ENCODE data around the gene CCDC159. TPM values are rescaled to one million over a fixed set of nuclear protein-coding genes. Genes with fewer than 3 reads are reported as not detected.
A peak's percentile ranks its signal among the peaks of the same experiment; 100 is the strongest.

The CCDC159 gene
- polyA plus RNA-seq, 1 of the 3 experiments (the other 2 are of a cell fraction): 25.2 TPM

GRCh38 chr19:11374433-11375142 is 28.3 kb downstream of the CCDC159 start, which contains the start of gene SWSAP1 (continued):
- TF ChIP-seq USF2 (IDR thresholded peaks at IDR 0.05; ENCODE audit: borderline replicate concordance, low read depth, low read length) (no peak), NFIC (IDR thresholded peaks at IDR 0.05; ENCODE audit: borderline replicate concordance) (no peak), SMC3 (IDR thresholded peaks at IDR 0.05; ENCODE audit: low read depth, low read length) (no peak), GATA2 (CRISPR knock-in tag; IDR thresholded peaks at IDR 0.05) (no peak), YY1 (IDR thresholded peaks at IDR 0.05; ENCODE audit: low read depth) (peak; percentile 72), RXRA (IDR thresholded peaks at IDR 0.05; ENCODE audit: borderline replicate concordance, low read depth) (no peak), IRF3 (IDR thresholded peaks at IDR 0.05; ENCODE audit: low read depth, low read length) (peak; percentile 63), FOXM1 (IDR thresholded peaks at IDR 0.05; ENCODE audit: low read depth) (no peak), RAD21 (IDR thresholded peaks at IDR 0.05; ENCODE audit: low read length) (no peak), TEAD4 (IDR thresholded peaks at IDR 0.05; ENCODE audit: borderline replicate concordance, insufficient read depth) (no peak), NRF1 (IDR thresholded peaks at IDR 0.05; ENCODE audit: low read depth, low read length) (peak; percentile 29; the same call in 1 of the 2 replicates), FOXJ3 (CRISPR knock-in tag; IDR thresholded peaks at IDR 0.05) (no peak)

- Histone ChIP-seq H3K36me3 (replicated peaks in 1 of 2; ENCODE audit: control insufficient read depth in 1 of 2, insufficient read depth in 2 of 2, low read length in 1 of 2) (no peaks in the 10 kb centered on the region), H3K79me2 (ENCODE audit: insufficient read depth) (peaks cover 20% of the 10 kb centered on the region), H3K9me3 (no peaks in the 10 kb centered on the region), H3K4me1 (ENCODE audit: control insufficient read depth in 1 of 2, insufficient read depth in 2 of 2, low read depth in 1 of 2, low read length in 1 of 2) (peaks cover 16 to 24% of the 10 kb centered on the region in 2 experiments), H3K9ac (peak overlapping the region; percentile 53), H4K20me1 (ENCODE audit: insufficient read depth) (no peaks in the 10 kb centered on the region), H3K4me3 (ENCODE audit: low read depth in 2 of 2, low read length in 1 of 2) (peak overlapping the region; percentile 58 to 62), H3F3A (replicated peaks; ENCODE audit: insufficient read depth) (peaks cover 33% of the 10 kb centered on the region), H3K9me2 (no peaks in the 10 kb centered on the region), H3K4me2 (peak overlapping the region; percentile 84), H2AFZ (ENCODE audit: low read depth) (peak overlapping the region; percentile 62; the same call in 1 of the 2 replicates), H3K27ac (ENCODE audit: low read depth in 2 of 2, low read length in 1 of 2) (peak overlapping the region; percentile 88 to 90; a peak in 3 of 4 replicates), H3K27me3 (ENCODE audit: insufficient read depth) (no peaks in the 10 kb centered on the region)
- ChIA-PET CTCF (interaction anchor here (0.5 to 5.9 kb wide), 15 partner anchors 8 to 1256 kb away, joined by 3 to 66 read pairs (median 4); partner anchors contain the start of genes EPOR, ODAD3, PRKCSH and RGL3), POLR2A (interaction anchor here (0.6 to 2.3 kb wide), 19 partner anchors 8 to 1321 kb away, joined by 3 to 28 read pairs (median 4); partner anchors contain the start of genes CCDC159, ECSIT, ELAVL3 and EPOR)
- 14% methylated on average over 20 of the region's 27 CpGs for WGBS (ENCODE audit: low lambda C conversion rate)
- peak; percentile 60 for DNase-seq
- 0 out of 2 replicates have a peak, but pooled peaks have one; percentile 6 for TF ChIP-seq SMC3 (IDR thresholded peaks at IDR 0.05; ENCODE audit: low read depth, low read length)
- peak in 1 of 2 experiments; percentile 28; a peak in 1 of 4 replicates for TF ChIP-seq EP300 (IDR thresholded peaks at IDR 0.05; ENCODE audit: borderline replicate concordance in 1 of 2, low read depth in 1 of 2, low read length in 1 of 2)
- TF ChIP-seq POLR2AphosphoS5 (IDR thresholded peaks at IDR 0.05; ENCODE audit: low read depth, low read length): peak; percentile 93
- no peak for TF ChIP-seq FOSL2 (IDR thresholded peaks at IDR 0.05; ENCODE audit: borderline replicate concordance, low read depth)
Measured at GRCh38 chr19:11375143-11375948, 29.0 kb downstream of the CCDC159 start.
